Brain pericyte (primary cell): ENCODE data around the gene OR5L1.

Experiments
- DNase-seq: peaks from one replicate; pipeline ENCODE4 v3.0.0-alpha.2; 2012; ENCODE audit warnings: low read depth, low spot score

The OR5L1 gene

GRCh38 chr11:55811067-55811466 lies at the start of gene OR5L1:
OR5L1 (plus strand) TSS chr11:55811367; CDS start chr11:55811467, 100 bp downstream.
- DNase-seq: no peak

- DNase-seq: no peak
Observed at GRCh38 chr11:55773138-55773537, 38.0 kb upstream of the OR5L1 start, which contains the start of gene OR5D13. OR5D13 (plus strand) TSS chr11:55773438; CDS start chr11:55773438, 0 bp downstream.

- DNase-seq: no peak
Observed at GRCh38 chr11:55791606-55792005, 19.6 kb upstream of the OR5L1 start.

- no peak for DNase-seq
Observed at GRCh38 chr11:55793321-55793720, 17.8 kb upstream of the OR5L1 start.

GRCh38 chr11:55795256-55795655 lies 15.9 kb upstream of the OR5L1 start, which contains the start of gene OR5D14:
OR5D14 (plus strand) TSS chr11:55795556; CDS start chr11:55795556, 0 bp downstream.
- no peak for DNase-seq

- DNase-seq: no peak
Observed at GRCh38 chr11:55806248-55806647, 4.9 kb upstream of the OR5L1 start.

- DNase-seq: no peak
Observed at GRCh38 chr11:55819330-55819729, 8.2 kb downstream of the OR5L1 start, which contains the start of gene OR5D18. OR5D18 (plus strand) TSS chr11:55819630; CDS start chr11:55819630, 0 bp downstream.

- no peak for DNase-seq
Observed at GRCh38 chr11:55826919-55827318, 15.8 kb downstream of the OR5L1 start, which contains the start of gene OR5L2. OR5L2 (plus strand) TSS chr11:55827219; CDS start chr11:55827219, 0 bp downstream.

GRCh38 chr11:55838452-55838851 lies 27.3 kb downstream of the OR5L1 start, which contains the start of gene OR5D16:
OR5D16 (plus strand) TSS chr11:55838752; CDS start chr11:55838752, 0 bp downstream.
- no peak for DNase-seq

GRCh38 chr11:55847453-55847852 lies 36.3 kb downstream of the OR5L1 start:
- no peak for DNase-seq

GRCh38 chr11:55849037-55849436 lies 37.9 kb downstream of the OR5L1 start:
- no peak for DNase-seq

GRCh38 chr11:55852141-55852540 lies 41.0 kb downstream of the OR5L1 start:
- no peak for DNase-seq

GRCh38 chr11:55854704-55855103 lies 43.5 kb downstream of the OR5L1 start:
- no peak for DNase-seq
